HCT116 (cell line): ENCODE measurements around the gene MCUR1.

ENCODE experiments used
- EZH2 ChIP-seq: fragments of 200-600 bp; sonication (generic); IDR thresholded peaks from 2 replicates; pipeline ENCODE4 v1.6.1; 2017; ENCODE audit warnings: antibody characterized with exemption, mixed run types
- POLR2A ChIP-seq: IDR thresholded peaks from 2 replicates; pipeline ENCODE4 v1.7.0; 2011; ENCODE audit warnings: borderline replicate concordance; ENCODE audit not compliant: insufficient read depth, insufficient read length; ENCODE audit errors: extremely low read depth
- POLR2AphosphoS5 ChIP-seq: IDR thresholded peaks from 2 replicates; pipeline ENCODE4 v1.6.1; 2011; ENCODE audit warnings: mild to moderate bottlenecking, low read depth, low read length, moderate library complexity
- RAD21 ChIP-seq: IDR thresholded peaks from 2 replicates; pipeline ENCODE4 v1.6.1; 2012; ENCODE audit warnings: low read depth, mild to moderate bottlenecking
- SIN3A ChIP-seq: IDR thresholded peaks from 2 replicates; pipeline ENCODE4 v1.6.1; 2012; ENCODE audit warnings: low read depth
- SP1 ChIP-seq: IDR thresholded peaks from 2 replicates; pipeline ENCODE4 v1.6.1; 2012; ENCODE audit warnings: low read depth
- SRF ChIP-seq: IDR thresholded peaks from 2 replicates; pipeline ENCODE4 v1.6.1; 2012; ENCODE audit warnings: low read depth
- TF ChIP-seq, protein P1 (sequence below), 3 experiments: fragments of 200-600 bp in 1 of 3; sonication (generic) in 1 of 3; IDR thresholded peaks in 2 of 3; conservative IDR thresholded peaks in 1 of 3; 2 replicates each; pipeline ENCODE4 v1.5.1; 2012 to 2017; ENCODE audit warnings: low read depth in 2 of 3, low read length in 2 of 3, antibody characterized with exemption in 1 of 3, borderline replicate concordance in 1 of 3, control low read depth in 1 of 3, mild to moderate bottlenecking in 1 of 3, mixed read lengths in 1 of 3, mixed run types in 1 of 3, moderate library complexity in 1 of 3; ENCODE audit not compliant: insufficient read depth in 1 of 3

DNA sequence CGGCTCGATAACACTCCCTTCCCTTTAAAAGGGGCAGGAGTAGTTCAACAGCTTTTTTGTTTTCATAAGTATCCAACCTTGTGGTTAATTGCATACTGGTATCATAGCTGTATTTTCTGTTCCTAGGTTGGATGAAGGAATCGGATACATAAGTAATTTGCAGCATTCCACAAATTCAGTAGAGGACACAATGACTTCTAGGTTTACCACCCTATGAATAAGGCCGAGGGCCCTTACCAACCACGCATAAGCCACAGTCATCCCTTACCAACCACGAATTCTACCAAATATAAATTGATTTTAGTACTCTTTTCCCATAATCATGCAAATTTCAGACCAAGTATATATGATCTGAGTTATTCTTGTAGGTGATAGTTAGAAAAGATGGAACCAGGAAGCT, 36.3 kb downstream of the MCUR1 start:
- no peak for TF ChIP-seq RAD21
- TF ChIP-seq, protein P1, sequence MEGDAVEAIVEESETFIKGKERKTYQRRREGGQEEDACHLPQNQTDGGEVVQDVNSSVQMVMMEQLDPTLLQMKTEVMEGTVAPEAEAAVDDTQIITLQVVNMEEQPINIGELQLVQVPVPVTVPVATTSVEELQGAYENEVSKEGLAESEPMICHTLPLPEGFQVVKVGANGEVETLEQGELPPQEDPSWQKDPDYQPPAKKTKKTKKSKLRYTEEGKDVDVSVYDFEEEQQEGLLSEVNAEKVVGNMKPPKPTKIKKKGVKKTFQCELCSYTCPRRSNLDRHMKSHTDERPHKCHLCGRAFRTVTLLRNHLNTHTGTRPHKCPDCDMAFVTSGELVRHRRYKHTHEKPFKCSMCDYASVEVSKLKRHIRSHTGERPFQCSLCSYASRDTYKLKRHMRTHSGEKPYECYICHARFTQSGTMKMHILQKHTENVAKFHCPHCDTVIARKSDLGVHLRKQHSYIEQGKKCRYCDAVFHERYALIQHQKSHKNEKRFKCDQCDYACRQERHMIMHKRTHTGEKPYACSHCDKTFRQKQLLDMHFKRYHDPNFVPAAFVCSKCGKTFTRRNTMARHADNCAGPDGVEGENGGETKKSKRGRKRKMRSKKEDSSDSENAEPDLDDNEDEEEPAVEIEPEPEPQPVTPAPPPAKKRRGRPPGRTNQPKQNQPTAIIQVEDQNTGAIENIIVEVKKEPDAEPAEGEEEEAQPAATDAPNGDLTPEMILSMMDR (IDR thresholded peaks at IDR 0.05 in 2 of 3, conservative IDR thresholded peaks at IDR 0.05 in 1 of 3; ENCODE audit: borderline replicate concordance in 1 of 3, insufficient read depth in 1 of 3, low read depth in 2 of 3, low read length in 2 of 3), result no peak
- TF ChIP-seq SP1, result no peak
- no peak for TF ChIP-seq POLR2AphosphoS5
- no peak for TF ChIP-seq EZH2
- no peak for TF ChIP-seq SIN3A
- no peak for TF ChIP-seq POLR2A
- no peak for TF ChIP-seq SRF
